ENCODE measurements around the gene MAP4K5. TPM values are rescaled to one million over a fixed set of nuclear protein-coding genes. Genes with fewer than 3 reads are reported as not detected.

Gene MAP4K5
- total RNA-seq, 2 experiments from 2014 or later, result 26.2 to 28.1 TPM

GRCh38 chr14:50417853-50418252 is 114.5 kb downstream of the MAP4K5 start:
- ATAC-seq (no peak), DNase-seq (no peak)
- Mint-ChIP-seq H3K27me3 (no peaks in the 10 kb centered on the region), H3K27ac (no peak overlapping the region), H3K4me3 (no peak overlapping the region), H3K9me3 (peaks cover 5% of the 10 kb centered on the region), H3K36me3 (ENCODE audit: low read depth) (peaks cover 38% of the 10 kb centered on the region), H3K4me1 (ENCODE audit: low read depth) (peaks cover 5% of the 10 kb centered on the region)
- ChIA-PET POLR2A (no interaction called here), CTCF (no interaction called here)
- intact Hi-C loops (cut with micrococcal nuclease), result no loop called here
- TF ChIP-seq CTCF (IDR thresholded peaks at IDR 0.05), result no peak

- Mint-ChIP-seq H3K27me3 (no peaks in the 10 kb centered on the region), H3K4me1 (ENCODE audit: low read depth) (no peaks in the 10 kb centered on the region), H3K36me3 (ENCODE audit: low read depth) (peaks cover 10% of the 10 kb centered on the region), H3K4me3 (no peak overlapping the region), H3K27ac (no peak overlapping the region), H3K9me3 (peaks cover 21% of the 10 kb centered on the region)
- ATAC-seq (no peak), DNase-seq (no peak)
- no peak for TF ChIP-seq CTCF (IDR thresholded peaks at IDR 0.05)
- POLR2A ChIA-PET, result no interaction called here
- CTCF ChIA-PET, result no interaction called here
- intact Hi-C loops (cut with micrococcal nuclease), result no loop called here
Measured at GRCh38 chr14:50410921-50411320, 121.4 kb downstream of the MAP4K5 start.

GRCh38 chr14:50410071-50410470 is 122.3 kb downstream of the MAP4K5 start:
- CTCF ChIA-PET, result no interaction called here
- H3K27ac Mint-ChIP-seq, result no peak overlapping the region
- H3K36me3 Mint-ChIP-seq (ENCODE audit: low read depth), result peaks cover 6% of the 10 kb centered on the region
- H3K4me3 Mint-ChIP-seq, result no peak overlapping the region
- no peaks in the 10 kb centered on the region for H3K27me3 Mint-ChIP-seq
- ATAC-seq (no peak), DNase-seq (no peak)
- H3K4me1 Mint-ChIP-seq (ENCODE audit: low read depth), result no peaks in the 10 kb centered on the region
- TF ChIP-seq CTCF (IDR thresholded peaks at IDR 0.05), result no peak
- POLR2A ChIA-PET, result interaction anchor here (0.8 kb wide), 1 partner anchor 13 kb away, joined by 3 read pairs; the partner anchor contains the start of gene CDKL1
- H3K9me3 Mint-ChIP-seq, result peaks cover 24% of the 10 kb centered on the region
- intact Hi-C loops (cut with micrococcal nuclease), result no loop called here

GRCh38 chr14:50407111-50407812 is 125.1 kb downstream of the MAP4K5 start:
- Mint-ChIP-seq H3K27me3 (no peaks in the 10 kb centered on the region), H3K9me3 (peaks cover 19% of the 10 kb centered on the region), H3K4me1 (ENCODE audit: low read depth) (no peaks in the 10 kb centered on the region), H3K27ac (no peak overlapping the region), H3K36me3 (ENCODE audit: low read depth) (no peaks in the 10 kb centered on the region), H3K4me3 (no peak overlapping the region)
- ChIA-PET POLR2A (interaction anchor here (0.7 to 1.1 kb wide), 2 partner anchors 9 to 354 kb away, joined by 3 read pairs; no protein-coding TSS in a partner anchor), CTCF (no interaction called here)
- TF ChIP-seq CTCF (IDR thresholded peaks at IDR 0.05), result no peak
- intact Hi-C loops (cut with micrococcal nuclease), result no loop called here
- no peak for DNase-seq
- ATAC-seq, result no peak

GRCh38 chr14:50403419-50403818 is 128.9 kb downstream of the MAP4K5 start:
- ChIA-PET POLR2A (no interaction called here), CTCF (interaction anchor here (0.6 to 0.7 kb wide), 2 partner anchors 84 to 383 kb away, joined by 3 to 4 read pairs; no protein-coding TSS in a partner anchor)
- Mint-ChIP-seq H3K4me3 (no peak overlapping the region), H3K4me1 (ENCODE audit: low read depth) (no peaks in the 10 kb centered on the region), H3K36me3 (ENCODE audit: low read depth) (no peaks in the 10 kb centered on the region), H3K27me3 (no peaks in the 10 kb centered on the region), H3K9me3 (peaks cover 5% of the 10 kb centered on the region), H3K27ac (no peak overlapping the region)
- no peak for TF ChIP-seq CTCF (IDR thresholded peaks at IDR 0.05)
- DNase-seq (no peak), ATAC-seq (no peak)
- intact Hi-C loops (cut with micrococcal nuclease), result no loop called here
